Measurements from ENCODE around the gene GRID2. TPM values are rescaled to one million over a fixed set of nuclear protein-coding genes. Genes with fewer than 3 reads are reported as not detected.

GRID2 gene
- total RNA-seq, 1 experiment from 2014 or later = not detected

- POLR2A ChIA-PET = no interaction called here
- no peaks in the 10 kb centered on the region for H3K27me3 Mint-ChIP-seq (ENCODE audit: insufficient read depth, unreplicated experiment)
- no peaks in the 10 kb centered on the region for H3K36me3 ChIP-seq (ENCODE audit: control insufficient read depth, insufficient read depth, low read length)
- no peak overlapping the region for H3K4me3 ChIP-seq (ENCODE audit: low read depth, low read length)
- CTCF ChIA-PET = no interaction called here
- no peaks in the 10 kb centered on the region for H3K27me3 ChIP-seq (replicated peaks; ENCODE audit: control insufficient read depth, insufficient read depth, low read length)
- no peaks in the 10 kb centered on the region for H3K4me1 ChIP-seq
- H3K9me3 Mint-ChIP-seq (ENCODE audit: unreplicated experiment) = no peaks in the 10 kb centered on the region
- H3K4me3 Mint-ChIP-seq (ENCODE audit: unreplicated experiment) = no peak overlapping the region
- no peak for DNase-seq
- no peak overlapping the region for H3K27ac Mint-ChIP-seq (ENCODE audit: unreplicated experiment)
- BruUV-seq (replicated peaks) = no TSS peak
- H3K36me3 Mint-ChIP-seq (ENCODE audit: insufficient read depth, unreplicated experiment) = no peaks in the 10 kb centered on the region
- TF ChIP-seq CTCF (IDR thresholded peaks at IDR 0.05; ENCODE audit: insufficient read depth in 1 of 2, low read depth in 1 of 2, low read length in 1 of 2, severe bottlenecking in 1 of 2, unreplicated experiment in 1 of 2) = no peak
- H3K4me1 Mint-ChIP-seq (ENCODE audit: low read depth, unreplicated experiment) = no peaks in the 10 kb centered on the region
- H3K9me3 ChIP-seq = no peaks in the 10 kb centered on the region
- intact Hi-C loops (cut with micrococcal nuclease; ENCODE audit: unreplicated experiment) = no loop called here
Measured at GRCh38 chr4:92488496-92488895, 184.7 kb downstream of the GRID2 start.

DNA sequence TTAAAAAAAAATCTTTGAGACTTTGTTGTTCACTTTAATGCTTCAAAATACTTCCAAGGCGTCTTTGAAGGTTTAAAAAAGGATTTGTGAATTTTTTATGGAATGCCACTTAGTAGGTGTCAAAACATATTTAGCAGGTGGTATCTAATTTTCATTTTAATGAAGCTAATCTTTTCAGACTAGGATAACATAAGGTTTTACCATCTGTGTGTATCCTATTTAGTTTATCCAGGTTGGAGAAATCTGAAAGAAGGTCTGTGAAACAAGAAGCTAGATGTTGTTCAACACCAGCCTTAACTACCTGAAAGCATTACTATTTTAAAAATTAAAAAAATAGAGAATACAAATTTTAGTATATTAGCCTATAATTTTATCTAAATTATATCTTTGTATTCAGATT lies 193.4 kb downstream of the GRID2 start:
- H3K36me3 ChIP-seq (ENCODE audit: control insufficient read depth, insufficient read depth, low read length) = no peaks in the 10 kb centered on the region
- H3K9me3 Mint-ChIP-seq (ENCODE audit: unreplicated experiment) = no peaks in the 10 kb centered on the region
- H3K4me1 Mint-ChIP-seq (ENCODE audit: low read depth, unreplicated experiment) = no peaks in the 10 kb centered on the region
- no peak overlapping the region for H3K4me3 Mint-ChIP-seq (ENCODE audit: unreplicated experiment)
- TF ChIP-seq CTCF (IDR thresholded peaks at IDR 0.05; ENCODE audit: insufficient read depth in 1 of 2, low read depth in 1 of 2, low read length in 1 of 2, severe bottlenecking in 1 of 2, unreplicated experiment in 1 of 2) = no peak
- ChIA-PET POLR2A (no interaction called here), CTCF (no interaction called here)
- H3K9me3 ChIP-seq = no peaks in the 10 kb centered on the region
- intact Hi-C loops (cut with micrococcal nuclease; ENCODE audit: unreplicated experiment) = no loop called here
- H3K27me3 ChIP-seq (replicated peaks; ENCODE audit: control insufficient read depth, insufficient read depth, low read length) = no peaks in the 10 kb centered on the region
- BruUV-seq (replicated peaks) = no TSS peak
- no peak for DNase-seq
- no peak overlapping the region for H3K27ac Mint-ChIP-seq (ENCODE audit: unreplicated experiment)
- no peaks in the 10 kb centered on the region for H3K4me1 ChIP-seq
- H3K4me3 ChIP-seq (ENCODE audit: low read depth, low read length) = no peak overlapping the region
- no peaks in the 10 kb centered on the region for H3K36me3 Mint-ChIP-seq (ENCODE audit: insufficient read depth, unreplicated experiment)
- no peaks in the 10 kb centered on the region for H3K27me3 Mint-ChIP-seq (ENCODE audit: insufficient read depth, unreplicated experiment)

DNA sequence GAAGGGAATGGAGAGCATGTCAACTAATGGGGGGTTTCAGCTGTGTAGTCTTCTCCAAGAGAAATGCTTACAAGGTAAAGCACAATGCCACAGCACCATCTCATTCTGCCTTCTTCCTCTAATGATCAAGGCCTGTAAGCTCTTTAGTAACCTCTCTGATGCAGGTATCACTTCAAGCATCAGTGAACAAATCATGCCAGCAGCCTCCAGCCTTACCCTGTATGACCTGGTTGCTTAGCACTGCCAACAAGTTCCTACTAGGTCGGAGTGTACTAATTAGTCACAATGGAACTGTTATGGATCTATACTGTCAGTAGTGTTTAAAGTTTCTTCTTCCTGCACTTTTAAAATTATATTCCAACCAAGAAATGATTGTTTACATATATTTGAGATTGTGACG lies 197.7 kb downstream of the GRID2 start:
- no peak overlapping the region for H3K4me3 Mint-ChIP-seq (ENCODE audit: unreplicated experiment)
- Histone ChIP-seq H3K4me1 (no peaks in the 10 kb centered on the region), H3K36me3 (ENCODE audit: control insufficient read depth, insufficient read depth, low read length) (no peaks in the 10 kb centered on the region), H3K9me3 (no peaks in the 10 kb centered on the region), H3K27me3 (replicated peaks; ENCODE audit: control insufficient read depth, insufficient read depth, low read length) (no peaks in the 10 kb centered on the region), H3K4me3 (ENCODE audit: low read depth, low read length) (no peak overlapping the region)
- POLR2A ChIA-PET = no interaction called here
- H3K9me3 Mint-ChIP-seq (ENCODE audit: unreplicated experiment) = no peaks in the 10 kb centered on the region
- no peaks in the 10 kb centered on the region for H3K27me3 Mint-ChIP-seq (ENCODE audit: insufficient read depth, unreplicated experiment)
- BruUV-seq (replicated peaks) = no TSS peak
- no peak overlapping the region for H3K27ac Mint-ChIP-seq (ENCODE audit: unreplicated experiment)
- CTCF ChIA-PET = no interaction called here
- H3K4me1 Mint-ChIP-seq (ENCODE audit: low read depth, unreplicated experiment) = no peaks in the 10 kb centered on the region
- no peak for DNase-seq
- TF ChIP-seq CTCF (IDR thresholded peaks at IDR 0.05; ENCODE audit: insufficient read depth in 1 of 2, low read depth in 1 of 2, low read length in 1 of 2, severe bottlenecking in 1 of 2, unreplicated experiment in 1 of 2) = no peak
- H3K36me3 Mint-ChIP-seq (ENCODE audit: insufficient read depth, unreplicated experiment) = no peaks in the 10 kb centered on the region
- intact Hi-C loops (cut with micrococcal nuclease; ENCODE audit: unreplicated experiment) = no loop called here
